Endothelial cell of umbilical vein (primary cell): ENCODE data around the gene GALR3. TPM values are rescaled to one million over a fixed set of nuclear protein-coding genes. Genes with fewer than 3 reads are reported as not detected.

Experiments
- BruUV-seq: library from RNA; stranded (reverse); fragments of 400-500 nt; replicated peaks from 2 replicates; lab custom pipeline; 2021; lab: Mats Ljungman, UMichigan
- CTCF ChIA-PET: fragments of 300-600, 350-600 bp; sonication (Branson Sonifier 250); formaldehyde crosslinking; loops from one replicate; lab custom pipeline; 2021; ENCODE audit warnings: antibody characterized with exemption, inconsistent platforms; lab: Charles Lee
- POLR2A ChIA-PET: fragments of 300-600, 350-600 bp; sonication (Branson Sonifier 250); formaldehyde crosslinking; loops from one replicate; lab custom pipeline; 2021; ENCODE audit warnings: antibody characterized with exemption, inconsistent platforms; lab: Charles Lee
- DNase-seq: peaks from one replicate; pipeline ENCODE4 v3.0.0-alpha.2; 2011; ENCODE audit warnings: low read depth, low spot score
- FAIRE-seq: peaks from 2 replicates; lab custom pipeline; 2011; peaks lifted over from hg19 to GRCh38; lab: Jason Lieb, UNC
- H2AFZ ChIP-seq: 2 replicates; pipeline ENCODE4 v1.6.0; 2012; ENCODE audit warnings: low read depth, low read length, control low read depth, inconsistent platforms
- H3K27ac ChIP-seq: 2 replicates; pipeline ENCODE4 v1.5.1; 2011; ENCODE audit warnings: low read depth, mild to moderate bottlenecking, control low read depth, low read length, moderate library complexity; ENCODE audit not compliant: insufficient read depth
- H3K27me3 ChIP-seq, 2 experiments: 2 replicates each; pipeline versions ENCODE4 v1.6.0 to v1.6.1; 2011; ENCODE audit warnings: low read length in 2 of 2, mixed read lengths in 1 of 2; ENCODE audit not compliant: control insufficient read depth in 2 of 2, insufficient read depth in 2 of 2
- H3K36me3 ChIP-seq, 2 experiments: 2 replicates in 1 of 2; 3 replicates in 1 of 2; pipeline ENCODE4 v1.5.1; 2011; ENCODE audit warnings: low read length in 2 of 2, mild to moderate bottlenecking in 1 of 2, moderate library complexity in 1 of 2; ENCODE audit not compliant: control insufficient read depth in 2 of 2, insufficient read depth in 2 of 2; ENCODE audit errors: extremely low read depth in 1 of 2
- H3K4me1 ChIP-seq: 3 replicates; pipeline ENCODE4 v1.5.1; 2011; ENCODE audit warnings: mild to moderate bottlenecking, low read length; ENCODE audit not compliant: control insufficient read depth, insufficient read depth; ENCODE audit errors: extremely low read depth
- H3K4me2 ChIP-seq: 2 replicates; pipeline ENCODE4 v1.6.1; 2011; ENCODE audit warnings: low read length, control low read depth, mixed read lengths; ENCODE audit not compliant: insufficient read depth
- H3K4me3 ChIP-seq, 3 experiments: fragments of 200-600 bp in 1 of 3; sonication (generic), shearing (Covaris generic) in 1 of 3; replicated peaks in 1 of 3; 2 replicates each; pipeline ENCODE4 v1.5.1; 2011 to 2016; ENCODE audit warnings: control low read depth in 3 of 3, low read length in 3 of 3, mild to moderate bottlenecking in 2 of 3, inconsistent platforms in 1 of 3, low read depth in 1 of 3, moderate library complexity in 1 of 3; ENCODE audit not compliant: insufficient read depth in 1 of 3
- H3K79me2 ChIP-seq: 2 replicates; pipeline ENCODE4 v1.6.0; 2012; ENCODE audit warnings: low read length, inconsistent platforms; ENCODE audit not compliant: control insufficient read depth, insufficient read depth
- H3K9ac ChIP-seq: replicated peaks from 2 replicates; pipeline ENCODE3; 2011; ENCODE audit warnings: low read length, control low read depth; ENCODE audit not compliant: insufficient read depth; ENCODE audit errors: extremely low read depth
- H3K9me1 ChIP-seq: replicated peaks from 3 replicates; pipeline ENCODE4 v1.6.0; 2011; ENCODE audit warnings: mild to moderate bottlenecking, low read length; ENCODE audit not compliant: control insufficient read depth, insufficient read depth; ENCODE audit errors: extremely low read depth
- H3K9me3 ChIP-seq: replicated peaks from 2 replicates; pipeline ENCODE4 v1.5.1; 2012; ENCODE audit warnings: low read length, inconsistent platforms; ENCODE audit not compliant: control insufficient read depth, insufficient read depth
- H4K20me1 ChIP-seq: replicated peaks from 2 replicates; pipeline ENCODE3; 2011; ENCODE audit warnings: mild to moderate bottlenecking, low read length; ENCODE audit not compliant: control insufficient read depth, insufficient read depth; ENCODE audit errors: extremely low read depth
- EZH2 ChIP-seq: IDR thresholded peaks from 2 replicates; pipeline ENCODE4 v1.6.1; 2012; ENCODE audit warnings: borderline replicate concordance, low read depth, mild to moderate bottlenecking, moderate library complexity, low read length, inconsistent platforms; ENCODE audit not compliant: severe bottlenecking
- FOS ChIP-seq: IDR thresholded peaks from 2 replicates; pipeline ENCODE4 v1.6.1; 2011; ENCODE audit warnings: mild to moderate bottlenecking, low read length, moderate library complexity, borderline replicate concordance; ENCODE audit not compliant: insufficient read depth
- GATA2 ChIP-seq: IDR thresholded peaks from 2 replicates; pipeline ENCODE4 v1.7.0; 2011; ENCODE audit warnings: low read depth, mild to moderate bottlenecking, moderate library complexity, mixed read lengths, low read length; ENCODE audit not compliant: insufficient read length, insufficient read depth
- JUN ChIP-seq: IDR thresholded peaks from 2 replicates; pipeline ENCODE4 v1.6.1; 2011; ENCODE audit warnings: borderline replicate concordance, low read depth; ENCODE audit not compliant: insufficient read length, insufficient read depth
- MYC ChIP-seq: IDR thresholded peaks from one replicate; pipeline ENCODE4 v1.6.1; 2011; ENCODE audit warnings: mild to moderate bottlenecking, low read depth, low read length
- POLR2A ChIP-seq: IDR thresholded peaks from 2 replicates; pipeline ENCODE4 v1.6.1; 2012; ENCODE audit warnings: low read depth, mild to moderate bottlenecking, control low read depth, low read length
- POLR2AphosphoS5 ChIP-seq: IDR thresholded peaks from 2 replicates; pipeline ENCODE4 v1.6.1; 2012; ENCODE audit warnings: low read depth, mild to moderate bottlenecking, control low read depth, low read length, moderate library complexity; ENCODE audit not compliant: insufficient read depth
- dilution Hi-C: fragments of 300-500 bp; cut with MboI; formaldehyde crosslinking; loops from one replicate; pipeline ENCODE4 v1.15.0; 2019; ENCODE audit warnings: low sequenced_read_pairs; ENCODE audit not compliant: extremely low pct_ligation_motif_present
- intact Hi-C: fragments of 100-400 bp; cut with micrococcal nuclease; formaldehyde crosslinking; loops from one replicate; pipeline ENCODE4 v1.10.0; 2022
- polyA plus RNA-seq, 4 experiments: library from polyadenylated mRNA; depleted of rRNA in 3 of 4; stranded (reverse) in 3 of 4; unstranded in 1 of 4; fragments of >200 nt; gene quantifications; 2 replicates each; pipeline versions ENCODE4 v1.2.1 to v1.2.3, GENCODE V29; 2011 to 2012; ENCODE audit warnings: missing spikeins in 1 of 4
- total RNA-seq: library from RNA; stranded (reverse); gene quantifications from 2 replicates; pipeline ENCODE4 v1.2.3, GENCODE V29; 2021
- TF ChIP-seq, protein P1 (sequence below): IDR thresholded peaks from 2 replicates; pipeline ENCODE4 v1.6.1; 2011; ENCODE audit not compliant: insufficient read depth, insufficient read length
- TF ChIP-seq, protein P2 (sequence below), 2 donors: IDR thresholded peaks; 1 replicate in 1 of 2; 2 replicates in 1 of 2; pipeline ENCODE4 v1.5.1; 2011; ENCODE audit warnings: low read length in 2 of 2, mild to moderate bottlenecking in 2 of 2, moderate library complexity in 2 of 2, control low read depth in 1 of 2, inconsistent platforms in 1 of 2, low read depth in 1 of 2; ENCODE audit not compliant: insufficient read depth in 1 of 2; ENCODE audit errors: extremely low read depth in 1 of 2

GALR3 gene
- total and polyA plus RNA-seq, 2 donors (not counting 3 experiments of a cell fraction or from before 2014, with no cell fraction given), result not detected

DNA sequence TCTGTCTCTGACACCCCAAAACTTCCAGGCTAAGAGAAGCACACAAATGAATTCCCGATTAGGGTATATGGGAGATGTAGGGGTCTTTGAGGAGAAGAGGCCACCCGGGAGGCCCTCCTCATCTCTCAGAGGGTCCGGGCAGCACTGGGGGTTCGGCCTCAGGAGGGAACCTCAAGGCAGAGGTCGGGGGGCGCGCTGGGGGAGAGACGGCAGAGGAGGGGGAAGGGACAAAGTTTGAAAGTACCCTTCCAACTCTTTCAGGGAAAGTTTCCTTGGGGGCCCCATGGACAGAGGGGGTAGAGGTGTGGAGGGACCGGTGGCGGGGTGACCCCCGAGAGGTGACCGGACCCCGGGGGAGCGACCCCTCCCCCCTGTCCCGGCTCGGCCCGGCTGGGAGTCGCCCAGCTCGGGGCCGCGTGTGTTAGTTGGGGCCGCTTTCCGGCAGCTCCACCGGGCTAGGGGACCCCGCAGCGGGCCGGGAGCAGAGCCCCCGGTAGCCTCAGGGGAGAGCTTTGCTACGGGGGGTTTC, 18.8 kb upstream of the GALR3 start:
- Histone ChIP-seq H3K79me2 (peaks cover 13% of the 10 kb centered on the region), H3K4me1 (peaks cover 36% of the 10 kb centered on the region), H3K27me3 (no peaks in the 10 kb centered on the region), H3K9me1 (no peaks in the 10 kb centered on the region), H3K4me2 (peak overlapping the region; percentile 50), H2AFZ (peak overlapping the region; percentile 27), H3K27ac (peak overlapping the region; percentile 78), H4K20me1 (no peaks in the 10 kb centered on the region), H3K4me3 (peak overlapping the region in 2 of 3 experiments; percentile 66 to 79), H3K9ac (peak overlapping the region; percentile 95), H3K9me3 (no peaks in the 10 kb centered on the region), H3K36me3 (no peaks in the 10 kb centered on the region)
- ChIA-PET POLR2A (interaction anchor here (0.5 to 1.1 kb wide), 3 partner anchors 14 to 385 kb away, joined by 3 to 5 read pairs (median 4); no protein-coding TSS in a partner anchor), CTCF (interaction anchor here (0.9 to 1.1 kb wide), 3 partner anchors 14 to 198 kb away, joined by 3 to 7 read pairs (median 3); no protein-coding TSS in a partner anchor)
- intact Hi-C loops, result no loop called here
- DNase-seq, result no peak
- TF ChIP-seq, protein P1, sequence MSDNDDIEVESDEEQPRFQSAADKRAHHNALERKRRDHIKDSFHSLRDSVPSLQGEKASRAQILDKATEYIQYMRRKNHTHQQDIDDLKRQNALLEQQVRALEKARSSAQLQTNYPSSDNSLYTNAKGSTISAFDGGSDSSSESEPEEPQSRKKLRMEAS, result no peak
- TF ChIP-seq GATA2, result no peak
- no peak for TF ChIP-seq POLR2A
- TF ChIP-seq, protein P2, sequence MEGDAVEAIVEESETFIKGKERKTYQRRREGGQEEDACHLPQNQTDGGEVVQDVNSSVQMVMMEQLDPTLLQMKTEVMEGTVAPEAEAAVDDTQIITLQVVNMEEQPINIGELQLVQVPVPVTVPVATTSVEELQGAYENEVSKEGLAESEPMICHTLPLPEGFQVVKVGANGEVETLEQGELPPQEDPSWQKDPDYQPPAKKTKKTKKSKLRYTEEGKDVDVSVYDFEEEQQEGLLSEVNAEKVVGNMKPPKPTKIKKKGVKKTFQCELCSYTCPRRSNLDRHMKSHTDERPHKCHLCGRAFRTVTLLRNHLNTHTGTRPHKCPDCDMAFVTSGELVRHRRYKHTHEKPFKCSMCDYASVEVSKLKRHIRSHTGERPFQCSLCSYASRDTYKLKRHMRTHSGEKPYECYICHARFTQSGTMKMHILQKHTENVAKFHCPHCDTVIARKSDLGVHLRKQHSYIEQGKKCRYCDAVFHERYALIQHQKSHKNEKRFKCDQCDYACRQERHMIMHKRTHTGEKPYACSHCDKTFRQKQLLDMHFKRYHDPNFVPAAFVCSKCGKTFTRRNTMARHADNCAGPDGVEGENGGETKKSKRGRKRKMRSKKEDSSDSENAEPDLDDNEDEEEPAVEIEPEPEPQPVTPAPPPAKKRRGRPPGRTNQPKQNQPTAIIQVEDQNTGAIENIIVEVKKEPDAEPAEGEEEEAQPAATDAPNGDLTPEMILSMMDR (IDR thresholded peaks at IDR 0.05; ENCODE audit: extremely low read depth in 1 of 2, insufficient read depth in 1 of 2, low read depth in 1 of 2, low read length in 2 of 2), result no peak
- no peak for TF ChIP-seq POLR2AphosphoS5
- no peak for TF ChIP-seq EZH2
- TF ChIP-seq JUN, result no peak
- TF ChIP-seq MYC, result no peak
- TF ChIP-seq FOS, result no peak
- TSS peak; percentile 95 for BruUV-seq
- dilution Hi-C loops, result no loop called here
- no peak for FAIRE-seq
